HG03575 (cell line): ENCODE measurements around the gene RNU7-1.

Source experiments
- ATAC-seq: cut with Tn5 transposase; IDR thresholded peaks from one replicate; pipeline ENCODE4 v1.9.1; 2021; ENCODE audit not compliant: unreplicated experiment, insufficient number of reproducible peaks, low FRiP score; ENCODE audit errors: extremely low read depth

The RNU7-1 gene

DNA sequence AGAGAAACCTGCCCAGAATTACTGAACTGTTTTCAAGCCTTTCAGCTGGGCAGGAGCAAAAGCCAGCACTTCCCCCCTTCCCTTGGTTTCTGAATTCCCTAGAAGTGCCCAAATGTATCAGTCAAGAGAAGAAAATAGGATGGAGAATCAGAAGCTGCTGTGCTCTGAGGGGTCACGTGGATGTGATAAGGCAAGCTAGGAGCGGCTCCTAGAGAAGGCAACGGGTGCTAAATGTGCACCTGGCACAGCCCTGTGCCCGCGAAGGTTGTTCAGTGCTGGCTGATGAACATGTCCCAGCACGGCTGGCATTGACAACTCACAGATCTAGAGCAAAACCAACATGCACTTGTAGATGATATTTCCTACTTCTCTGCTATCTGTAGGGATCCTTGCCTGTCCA, 35.4 kb downstream of the RNU7-1 start:
- ATAC-seq = no peak

DNA sequence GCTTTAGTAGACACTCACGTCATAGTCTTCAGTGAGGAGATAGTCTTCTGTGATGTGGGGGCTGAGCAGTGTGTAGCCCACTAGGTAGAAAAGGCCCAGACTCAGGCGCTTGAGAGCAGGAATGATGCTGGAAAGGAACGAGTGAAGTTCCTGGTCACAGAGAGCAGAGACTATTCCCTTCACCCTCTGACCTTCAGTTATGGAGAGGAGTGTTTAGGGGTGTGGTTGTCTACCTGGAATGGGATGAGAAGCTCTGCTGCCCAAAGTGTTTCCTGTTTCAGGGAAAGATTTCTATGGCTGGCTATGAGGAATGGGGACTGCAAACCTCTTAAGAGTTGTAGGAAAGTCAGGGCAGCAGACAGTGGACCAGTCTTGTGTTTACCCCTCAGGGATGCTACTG, 35.8 kb downstream of the RNU7-1 start:
- no peak for ATAC-seq

DNA sequence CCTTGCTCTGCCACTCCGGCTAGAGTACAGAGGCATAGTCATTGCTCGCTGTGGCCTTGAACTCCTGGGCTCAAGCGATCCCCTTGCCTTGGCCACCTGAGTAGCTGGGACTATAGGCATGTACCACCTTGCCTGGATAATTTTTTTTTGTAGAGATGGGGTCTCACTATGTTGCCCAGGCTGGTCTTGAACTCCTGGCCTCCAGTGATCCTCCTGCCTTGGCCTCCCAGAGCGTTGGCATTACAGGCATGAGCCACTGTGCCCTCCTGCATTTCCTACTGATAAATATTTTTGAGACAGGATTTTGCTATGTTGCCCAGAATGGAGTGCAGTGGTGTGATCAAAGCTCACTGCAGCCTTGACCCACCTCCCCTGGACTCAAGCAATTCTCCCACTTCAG, 36.5 kb downstream of the RNU7-1 start:
- ATAC-seq = no peak

DNA sequence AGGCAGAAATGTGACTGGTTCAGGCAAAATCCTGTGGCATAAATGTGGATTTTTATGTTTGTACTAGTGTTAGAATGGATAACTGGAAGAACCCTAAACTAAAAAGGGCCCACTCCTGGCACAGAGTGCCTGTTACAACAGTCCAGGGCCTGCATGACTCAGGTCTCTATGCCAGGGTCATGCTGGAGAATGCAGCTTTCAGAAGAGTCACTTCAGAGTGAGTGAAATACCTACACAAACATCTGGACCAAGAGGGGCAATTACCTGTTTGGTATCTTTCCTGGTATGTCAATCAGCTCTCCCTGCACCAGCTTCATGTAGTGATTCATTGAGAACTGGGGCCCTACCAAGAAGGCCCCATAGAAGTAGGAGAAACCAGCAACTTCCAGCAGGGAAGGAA, 37.1 kb downstream of the RNU7-1 start:
- no peak for ATAC-seq

DNA sequence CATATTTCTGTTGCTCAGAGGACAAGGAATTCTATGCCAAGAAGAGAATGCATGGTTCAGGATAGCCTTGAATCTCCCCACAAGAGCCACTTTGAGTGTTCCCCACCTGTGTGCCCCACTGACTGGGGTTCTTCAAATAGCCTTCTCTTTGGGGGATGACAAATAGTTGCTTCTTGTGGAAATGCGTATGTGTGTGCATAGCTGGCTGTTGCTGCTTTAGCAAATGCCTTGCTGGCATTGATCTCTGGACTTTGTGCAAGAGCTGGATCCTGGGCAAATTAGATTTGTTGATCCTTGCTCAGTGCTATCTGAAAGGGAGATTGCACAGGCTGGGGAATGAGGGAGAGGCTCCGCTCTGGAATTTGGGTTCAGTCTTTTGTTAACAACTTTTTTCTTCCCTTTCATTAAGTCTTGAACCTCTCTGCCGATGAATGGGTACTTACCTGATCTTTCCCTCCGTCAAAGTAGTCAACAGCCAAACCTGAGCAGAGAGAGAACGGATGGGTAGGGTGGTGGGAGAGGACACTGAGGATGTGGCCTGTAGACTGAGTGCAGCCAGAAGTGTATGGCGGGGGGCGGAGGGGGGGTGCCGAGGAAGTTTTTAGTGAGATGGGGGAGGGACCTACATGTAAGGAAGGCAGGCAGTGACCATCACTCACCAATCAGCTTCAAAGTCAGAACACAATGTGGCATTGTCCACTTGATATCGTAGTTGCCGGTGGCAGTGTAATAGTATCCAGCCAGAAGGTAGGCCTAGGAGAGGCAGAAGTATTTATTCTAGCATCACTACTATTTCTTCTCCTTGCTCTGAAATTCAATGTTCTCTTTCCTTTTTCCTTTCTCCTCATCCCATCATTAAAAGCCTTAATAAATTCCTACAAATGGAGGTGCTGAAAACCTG, 37.8 kb downstream of the RNU7-1 start:
- ATAC-seq = no peak

DNA sequence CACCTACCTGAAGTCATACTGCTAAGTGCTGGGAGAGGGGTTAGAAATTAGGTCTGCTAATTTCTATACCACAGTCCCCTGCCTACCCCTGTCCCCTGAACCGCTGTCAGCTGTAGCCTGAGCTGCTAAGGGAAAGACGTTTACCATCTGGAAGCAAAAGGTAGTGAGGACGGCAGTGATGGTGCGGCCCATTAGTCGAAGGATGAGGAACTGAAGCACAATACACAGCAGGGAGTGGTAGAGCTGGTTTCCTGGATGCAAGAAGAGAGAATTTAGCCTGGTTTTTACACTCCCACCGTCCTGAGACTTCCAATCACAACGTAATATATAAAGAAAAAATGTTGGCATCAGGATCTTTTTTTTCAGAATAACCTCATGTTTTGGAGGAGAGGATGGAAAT, 38.9 kb downstream of the RNU7-1 start:
- ATAC-seq = no peak

DNA sequence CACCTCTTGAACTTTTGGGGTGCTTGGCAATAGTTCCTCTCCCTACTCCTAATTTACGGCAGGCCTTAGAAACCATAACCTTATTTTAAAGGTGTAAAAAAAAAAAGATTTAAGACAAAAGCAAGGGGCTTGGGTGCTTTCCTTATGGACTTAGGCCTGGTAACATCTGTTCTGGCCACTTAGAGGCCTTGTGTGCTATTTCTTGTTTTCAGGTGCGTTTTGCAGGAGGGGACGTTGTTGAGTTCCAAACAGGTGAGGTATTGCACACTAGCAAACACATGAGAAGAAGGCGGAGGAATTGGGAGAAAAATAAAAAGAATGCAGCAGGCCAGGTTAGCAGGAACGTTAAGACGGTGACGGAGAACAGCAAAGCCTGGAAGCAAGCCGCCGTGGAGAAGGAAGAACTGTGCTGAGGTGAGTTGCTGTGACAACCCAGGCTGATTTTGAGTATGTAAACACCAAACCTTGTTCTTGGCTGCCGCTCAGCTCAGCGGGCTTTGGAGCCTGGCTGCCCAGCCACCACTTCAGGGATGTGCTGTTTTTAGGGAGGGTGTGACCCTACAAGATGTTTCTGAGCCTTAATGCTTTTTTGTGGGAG, 44.4 kb downstream of the RNU7-1 start:
- ATAC-seq = no peak
